KMS-11 (cell line): Measurements from ENCODE around the gene HDAC4.

ENCODE experiments used
- H2AFZ ChIP-seq: fragments of 200-600 bp; sonication (generic); 2 replicates; pipeline ENCODE4 v1.6.1; 2016; ENCODE audit warnings: antibody characterized with exemption, mixed run types, low read depth
- H3K27ac ChIP-seq: fragments of 200-600 bp; sonication (generic); 2 replicates; pipeline ENCODE4 v1.6.1; 2016; ENCODE audit warnings: mild to moderate bottlenecking, mixed run types
- H3K27me3 ChIP-seq: fragments of 200-600 bp; sonication (generic); 2 replicates; pipeline ENCODE4 v1.6.1; 2017; ENCODE audit warnings: mild to moderate bottlenecking, low read depth, mixed run types, moderate library complexity; ENCODE audit not compliant: insufficient read depth
- H3K36me3 ChIP-seq: fragments of 200-600 bp; sonication (generic); 2 replicates; pipeline ENCODE4 v1.6.1; 2017; ENCODE audit warnings: mild to moderate bottlenecking, mixed run types; ENCODE audit not compliant: insufficient read depth
- H3K4me1 ChIP-seq: fragments of 200-600 bp; sonication (generic); 2 replicates; pipeline ENCODE4 v1.6.1; 2016; ENCODE audit warnings: mild to moderate bottlenecking, low read depth, mixed run types; ENCODE audit not compliant: poor library complexity, severe bottlenecking
- H3K4me2 ChIP-seq: fragments of 200-600 bp; sonication (generic); 2 replicates; pipeline ENCODE4 v1.7.0; 2016; ENCODE audit warnings: mild to moderate bottlenecking, mixed run types
- H3K4me3 ChIP-seq: fragments of 200-600 bp; sonication (generic); IDR thresholded peaks from 2 replicates; pipeline ENCODE4 v1.6.1; 2017; ENCODE audit warnings: low read depth, low read length, mixed read lengths; ENCODE audit not compliant: insufficient read depth
- H3K79me2 ChIP-seq: fragments of 200-600 bp; sonication (generic); 2 replicates; pipeline ENCODE4 v1.6.1; 2016; ENCODE audit warnings: low read depth, mixed run types; ENCODE audit not compliant: insufficient read depth
- H3K9ac ChIP-seq: fragments of 200-600 bp; sonication (generic); 2 replicates; pipeline ENCODE4 v1.6.1; 2016; ENCODE audit warnings: mild to moderate bottlenecking, mixed run types
- H4K20me1 ChIP-seq: fragments of 200-600 bp; sonication (generic); 2 replicates; pipeline ENCODE4 v1.6.1; 2016; ENCODE audit warnings: mild to moderate bottlenecking, mixed run types; ENCODE audit not compliant: insufficient read depth
- TF ChIP-seq, protein P1 (sequence below): fragments of 200-600 bp; sonication (generic); conservative IDR thresholded peaks from 2 replicates; pipeline ENCODE4 v1.6.1; 2017; ENCODE audit warnings: low read depth, mild to moderate bottlenecking, antibody characterized with exemption, low read length, moderate library complexity, mixed read lengths

Gene HDAC4

DNA sequence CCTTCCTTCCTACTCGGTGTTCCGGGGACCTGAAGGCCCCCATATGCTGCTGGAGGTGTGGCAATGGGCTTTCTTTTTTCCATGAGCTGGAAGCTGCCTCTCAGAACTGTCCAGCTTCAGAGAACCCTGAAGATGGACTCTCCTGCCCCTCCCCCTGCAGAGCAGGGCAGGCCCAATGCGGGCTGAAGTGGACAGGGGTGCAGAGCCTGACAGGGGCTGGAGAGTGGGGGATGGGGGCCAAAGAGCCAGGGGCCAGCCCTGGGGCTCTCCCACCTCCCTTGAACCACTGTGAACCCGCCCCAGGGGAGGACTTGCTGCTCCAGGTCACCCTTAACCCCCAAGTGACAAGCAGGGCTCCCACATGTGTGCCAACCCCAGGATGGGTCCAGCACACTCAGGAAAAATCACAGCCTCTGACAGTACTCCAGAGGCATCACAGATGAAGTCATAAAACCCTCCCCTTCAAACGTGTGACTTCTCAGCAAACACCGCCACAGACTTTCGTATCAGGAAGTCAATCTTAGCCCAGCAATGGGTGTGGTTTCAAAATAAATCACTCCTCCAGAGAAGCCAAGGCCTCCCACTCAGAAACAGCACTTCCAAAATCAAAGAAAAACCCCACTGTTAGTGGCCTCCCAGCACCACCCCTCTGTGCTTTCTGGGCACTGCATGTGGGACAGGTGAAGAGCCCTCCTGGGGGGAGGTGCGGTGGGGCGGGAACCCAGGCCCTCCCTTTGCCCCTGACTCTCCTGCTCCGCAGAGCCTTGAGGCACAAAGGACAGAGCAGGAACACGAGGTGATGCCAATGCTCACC, 135.8 kb downstream of the HDAC4 start:
- Histone ChIP-seq H3K4me2 (peak overlapping the region; percentile 50), H3K4me3 (no peak overlapping the region), H4K20me1 (no peaks in the 10 kb centered on the region; the same call in 1 of the 2 replicates), H3K36me3 (no peaks in the 10 kb centered on the region), H3K27ac (peak overlapping the region; percentile 18; the same call in 1 of the 2 replicates), H2AFZ (no peak overlapping the region), H3K79me2 (peaks cover 29% of the 10 kb centered on the region; the same call in 1 of the 2 replicates), H3K9ac (no peak overlapping the region), H3K4me1 (peaks cover 62% of the 10 kb centered on the region), H3K27me3 (no peaks in the 10 kb centered on the region)
- TF ChIP-seq, protein P1, sequence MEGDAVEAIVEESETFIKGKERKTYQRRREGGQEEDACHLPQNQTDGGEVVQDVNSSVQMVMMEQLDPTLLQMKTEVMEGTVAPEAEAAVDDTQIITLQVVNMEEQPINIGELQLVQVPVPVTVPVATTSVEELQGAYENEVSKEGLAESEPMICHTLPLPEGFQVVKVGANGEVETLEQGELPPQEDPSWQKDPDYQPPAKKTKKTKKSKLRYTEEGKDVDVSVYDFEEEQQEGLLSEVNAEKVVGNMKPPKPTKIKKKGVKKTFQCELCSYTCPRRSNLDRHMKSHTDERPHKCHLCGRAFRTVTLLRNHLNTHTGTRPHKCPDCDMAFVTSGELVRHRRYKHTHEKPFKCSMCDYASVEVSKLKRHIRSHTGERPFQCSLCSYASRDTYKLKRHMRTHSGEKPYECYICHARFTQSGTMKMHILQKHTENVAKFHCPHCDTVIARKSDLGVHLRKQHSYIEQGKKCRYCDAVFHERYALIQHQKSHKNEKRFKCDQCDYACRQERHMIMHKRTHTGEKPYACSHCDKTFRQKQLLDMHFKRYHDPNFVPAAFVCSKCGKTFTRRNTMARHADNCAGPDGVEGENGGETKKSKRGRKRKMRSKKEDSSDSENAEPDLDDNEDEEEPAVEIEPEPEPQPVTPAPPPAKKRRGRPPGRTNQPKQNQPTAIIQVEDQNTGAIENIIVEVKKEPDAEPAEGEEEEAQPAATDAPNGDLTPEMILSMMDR = no peak

DNA sequence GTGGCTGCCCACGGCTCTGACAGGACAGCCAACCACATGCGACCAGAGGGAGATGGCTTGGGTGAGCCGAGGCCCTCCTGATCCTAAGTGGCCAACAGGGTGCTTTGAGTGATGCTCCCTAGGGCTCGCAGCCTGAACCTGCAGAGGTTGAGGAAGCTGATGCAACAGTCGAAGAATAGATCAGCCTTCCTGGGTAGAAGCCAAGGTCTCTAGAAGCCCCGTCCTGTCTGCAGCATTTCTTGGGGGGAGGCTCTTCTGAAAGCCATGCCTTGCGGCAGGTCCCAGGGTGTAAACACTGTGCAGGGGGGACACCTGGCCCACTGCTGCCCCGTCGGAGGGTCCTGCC, 136.4 kb downstream of the HDAC4 start:
- Histone ChIP-seq H3K9ac (no peak overlapping the region), H3K4me2 (peak overlapping the region; percentile 50)

DNA sequence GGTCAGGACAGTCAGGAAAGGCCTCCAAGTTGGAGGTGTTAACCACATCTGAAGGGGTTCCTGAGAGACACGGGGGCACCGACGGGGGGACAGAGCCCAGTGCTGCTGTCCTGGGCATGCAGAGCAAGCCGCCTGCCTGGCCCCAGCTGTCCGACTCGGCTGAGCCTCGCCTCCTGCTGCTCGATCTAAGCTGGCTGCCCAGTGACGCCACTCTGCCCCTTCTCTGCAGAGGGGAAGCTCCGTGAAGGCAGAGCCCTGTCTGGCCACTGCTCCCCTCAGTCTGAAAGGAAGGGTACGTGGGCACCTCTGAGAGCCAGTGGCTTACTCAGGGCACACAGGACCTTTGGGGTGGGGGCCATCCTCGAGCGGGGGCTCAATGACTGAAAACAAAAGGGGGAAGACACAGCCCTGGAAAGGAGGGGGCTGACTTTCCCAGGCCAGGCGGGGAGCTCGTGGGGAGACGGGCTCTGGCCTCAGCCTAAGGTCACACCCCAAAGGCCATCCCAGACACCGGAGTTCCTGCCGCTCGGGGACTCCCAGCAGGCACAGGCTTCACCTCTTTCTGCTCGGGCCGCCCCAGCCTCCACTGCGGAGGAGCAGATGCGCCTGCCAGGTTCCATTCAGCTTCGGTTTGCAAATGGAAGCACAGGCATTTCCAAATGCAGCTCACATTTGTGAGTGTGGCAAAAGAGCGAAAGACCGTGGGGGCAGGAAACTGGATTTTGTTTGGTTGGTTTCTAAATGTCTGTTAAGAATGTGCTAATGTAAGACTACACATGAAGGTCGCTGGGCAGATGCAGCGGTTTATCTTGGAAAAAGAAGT, 136.9 kb downstream of the HDAC4 start:
- Histone ChIP-seq H3K4me3 (no peak overlapping the region), H4K20me1 (no peaks in the 10 kb centered on the region; the same call in 1 of the 2 replicates), H3K4me1 (peaks cover 58% of the 10 kb centered on the region), H3K4me2 (no peak overlapping the region; the same call in 1 of the 2 replicates), H3K27ac (no peak overlapping the region), H3K9ac (no peak overlapping the region), H2AFZ (no peak overlapping the region), H3K27me3 (no peaks in the 10 kb centered on the region), H3K79me2 (peaks cover 29% of the 10 kb centered on the region; the same call in 1 of the 2 replicates), H3K36me3 (no peaks in the 10 kb centered on the region)
- TF ChIP-seq, protein P1 = no peak

More for the DNA sequence above, 136.4 kb downstream of the HDAC4 start:
- TF ChIP-seq, protein P1 = no peak
- Histone ChIP-seq H2AFZ (no peak overlapping the region), H3K79me2 (peaks cover 29% of the 10 kb centered on the region; the same call in 1 of the 2 replicates), H3K4me1 (peaks cover 58% of the 10 kb centered on the region), H3K27me3 (no peaks in the 10 kb centered on the region), H3K36me3 (no peaks in the 10 kb centered on the region), H3K4me3 (no peak overlapping the region), H3K27ac (no peak overlapping the region), H4K20me1 (no peaks in the 10 kb centered on the region; the same call in 1 of the 2 replicates)

DNA sequence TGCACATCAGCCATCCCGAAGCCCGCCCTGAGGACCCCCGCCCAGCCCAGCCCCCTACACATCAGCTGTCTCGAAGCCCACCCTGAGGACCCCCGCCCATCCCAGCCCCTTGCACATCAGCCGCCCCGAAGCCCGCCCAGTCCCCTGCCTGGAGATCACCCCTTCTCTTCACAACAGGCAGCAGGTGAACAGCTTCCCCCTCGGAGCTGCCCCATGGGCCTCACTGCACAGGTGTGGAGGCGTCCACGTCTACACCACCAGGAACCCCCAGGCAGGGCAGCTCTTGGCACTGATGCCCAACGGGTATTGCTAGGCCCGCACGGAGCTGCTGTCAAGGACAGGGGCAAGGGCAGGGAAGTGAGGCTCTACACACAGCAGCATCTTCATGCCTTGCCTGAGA, 137.6 kb downstream of the HDAC4 start:
- Histone ChIP-seq H3K27me3 (no peaks in the 10 kb centered on the region), H3K36me3 (no peaks in the 10 kb centered on the region), H3K79me2 (peaks cover 29% of the 10 kb centered on the region; the same call in 1 of the 2 replicates), H4K20me1 (no peaks in the 10 kb centered on the region; the same call in 1 of the 2 replicates), H3K4me2 (no peak overlapping the region), H3K4me3 (no peak overlapping the region), H3K27ac (no peak overlapping the region), H3K4me1 (peaks cover 54% of the 10 kb centered on the region), H2AFZ (no peak overlapping the region), H3K9ac (no peak overlapping the region)
- TF ChIP-seq, protein P1 = no peak
